Measurements from ENCODE around the gene POLR2M. TPM values are rescaled to one million over a fixed set of nuclear protein-coding genes. Genes with fewer than 3 reads are reported as not detected.

The POLR2M gene
- total and polyA plus RNA-seq, 10 of the 15 experiments (the other 5 are each of a cell fraction or from before 2014, with no cell fraction given), result 5.8 to 364 (median 23.7) TPM

GRCh38 chr15:57747206-57747896, 40.8 kb downstream of the POLR2M start:
- intact Hi-C loops (cut with micrococcal nuclease; ENCODE audit: unreplicated experiment) (loop anchor here (10.0 kb wide), 1 partner anchor 327 kb away; no protein-coding TSS in a partner anchor), in situ Hi-C loops (cut with MboI) (loop anchor here (10.0 kb wide), 1 partner anchor 437 kb away; no protein-coding TSS in a partner anchor)
- ChIA-PET SMC1A (ENCODE audit: uncharacterized antibody, unreplicated experiment) (interaction anchor here (0.7 to 5.3 kb wide), 3 partner anchors 113 to 804 kb away, joined by 3 to 34 read pairs (median 4); no protein-coding TSS in a partner anchor), RAD21 (ENCODE audit: unreplicated experiment) (interaction anchor here (1.8 kb wide), 1 partner anchor 113 kb away, joined by 7 read pairs; no protein-coding TSS in a partner anchor), POLR2A (no interaction called here), CTCF (interaction anchor here (1.0 to 11.3 kb wide), 4 partner anchors 11 to 114 kb away, joined by 3 to 74 read pairs (median 6); no protein-coding TSS in a partner anchor)
- FAIRE-seq, result no peak
- no peaks in the 10 kb centered on the region; a peak in 1 of 4 replicates for H3K27me3 ChIP-seq (replicated peaks in 1 of 2; ENCODE audit: control insufficient read depth in 2 of 2, insufficient read depth in 2 of 2, low read length in 1 of 2)
- no peak overlapping the region for H3K4me2 ChIP-seq (ENCODE audit: control insufficient read depth, insufficient read depth)
- TF ChIP-seq CHD1 (IDR thresholded peaks at IDR 0.05; ENCODE audit: low read depth, low read length), result no peak
- no peak for TF ChIP-seq HDGF (IDR thresholded peaks at IDR 0.05)
- no peak for TF ChIP-seq EZH2 (IDR thresholded peaks at IDR 0.05; ENCODE audit: borderline replicate concordance, control insufficient read depth, low read depth, low read length)
- no peak for TF ChIP-seq SREBF1 (IDR thresholded peaks at IDR 0.05; ENCODE audit: low read length)
- TF ChIP-seq SPI1 (IDR thresholded peaks at IDR 0.05; ENCODE audit: borderline replicate concordance, insufficient read depth, low read depth, low read length), result peak; percentile 58
- H3K4me1 ChIP-seq (ENCODE audit: control insufficient read depth, insufficient read depth, low read length), result no peaks in the 10 kb centered on the region
- no peaks in the 10 kb centered on the region for H3K9me3 ChIP-seq (replicated peaks; ENCODE audit: control insufficient read depth, insufficient read depth, low read length)
- H3K79me2 ChIP-seq (ENCODE audit: control insufficient read depth, insufficient read depth, low read length), result no peaks in the 10 kb centered on the region
- WGBS (ENCODE audit: insufficient coverage, insufficient replicate concordance, low lambda C conversion rate, missing lambda C conversion rate), result 45% methylated on average over 12 of the region's 13 CpGs
- no peaks in the 10 kb centered on the region for H4K20me1 ChIP-seq (ENCODE audit: control insufficient read depth, insufficient read depth)
- no TSS peak for BruUV-seq (replicated peaks)
- no peak overlapping the region for H3K27ac ChIP-seq (ENCODE audit: control insufficient read depth, insufficient read depth)
- no peaks in the 10 kb centered on the region for H3K36me3 ChIP-seq (ENCODE audit: control insufficient read depth in 2 of 2, insufficient read depth in 2 of 2, low read length in 1 of 2)
- no peak for DNase-seq (ENCODE audit: low read depth, low spot score)
- H2AFZ ChIP-seq (ENCODE audit: control insufficient read depth, low read depth, low read length), result no peak overlapping the region
- H3K4me3 ChIP-seq, result no peak overlapping the region
- peak; percentile 39; the same call in 2 of the 3 replicates for ATAC-seq
- H3K9ac ChIP-seq (ENCODE audit: control insufficient read depth, insufficient read depth, low read length), result no peak overlapping the region
